Measurements from ENCODE around the gene SH3RF1. TPM values are rescaled to one million over a fixed set of nuclear protein-coding genes. Genes with fewer than 3 reads are reported as not detected.

SH3RF1 gene
- total and polyA plus RNA-seq, 2 of the 13 experiments (the other 11 are each of a cell fraction or from before 2014, with no cell fraction given), result 3.1 to 3.2 TPM

GRCh38 chr4:169263791-169264392, 6.9 kb downstream of the SH3RF1 start (continued):
- TF ChIP-seq SMARCC2 (IDR thresholded peaks at IDR 0.05) (no peak), NBN (conservative IDR thresholded peaks at IDR 0.05) (no peak), ADNP (CRISPR knock-in tag; IDR thresholded peaks at IDR 0.05) (no peak)

- Histone ChIP-seq H2AFZ (ENCODE audit: low read length) (no peak overlapping the region), H3K27me3 (ENCODE audit: control insufficient read depth in 1 of 2, insufficient read depth in 2 of 2, low read length in 2 of 2) (no peaks in the 10 kb centered on the region), H3K4me2 (ENCODE audit: low read depth, low read length) (no peak overlapping the region), H3K36me3 (replicated peaks in 1 of 2; ENCODE audit: control insufficient read depth in 1 of 2, insufficient read depth in 2 of 2, low read length in 2 of 2) (peaks cover 4 to 5% of the 10 kb centered on the region in 2 experiments; a peak in 3 of 5 replicates), H4K20me1 (ENCODE audit: insufficient read depth, low read length) (no peaks in the 10 kb centered on the region), H3K79me2 (ENCODE audit: insufficient read depth, low read length) (peaks cover 15% of the 10 kb centered on the region), H3K4me1 (ENCODE audit: insufficient read depth, low read length) (peaks cover 33% of the 10 kb centered on the region), H3K9ac (ENCODE audit: insufficient read depth, low read depth, low read length) (no peak overlapping the region), H3K9me3 (ENCODE audit: low read length) (no peaks in the 10 kb centered on the region), H3K4me3 (replicated peaks in 1 of 3; ENCODE audit: insufficient read depth in 1 of 3, low read depth in 2 of 3, low read length in 3 of 3) (no peak overlapping the region), H3K27ac (ENCODE audit: extremely low read length, insufficient read depth, low read length) (no peak overlapping the region)
- intact Hi-C loops (cut with micrococcal nuclease; ENCODE audit: unreplicated experiment) (no loop called here), in situ Hi-C loops (cut with HindIII; ENCODE audit: extremely low pct_ligation_motif_present, low pct_unique_long_range_greater_than_20kb) (no loop called here)
- WGBS (ENCODE audit: low lambda C conversion rate), result 93% methylated on average over 6 of the region's 6 CpGs
- ChIA-PET CTCF (ENCODE audit: low intra/inter-chr PET ratio, low total read pairs) (no interaction called here), POLR2A (interaction anchor here (1.0 kb wide), 1 partner anchor 9 kb away, joined by 4 read pairs; no protein-coding TSS in a partner anchor)
- BruUV-seq (replicated peaks), result no TSS peak
- FAIRE-seq (no peak), ATAC-seq (no peak; the same call in 2 of the 3 replicates), DNase-seq (ENCODE audit: low spot score) (no peak)
- TF ChIP-seq TRIM24 (CRISPR knock-in tag; IDR thresholded peaks at IDR 0.05) (no peak), RARA (CRISPR knock-in tag; IDR thresholded peaks at IDR 0.05) (no peak), EEA1 (CRISPR knock-in tag; IDR thresholded peaks at IDR 0.05; ENCODE audit: borderline replicate concordance) (no peak), ZNF207 (IDR thresholded peaks at IDR 0.05; ENCODE audit: borderline replicate concordance) (no peak), SP5 (CRISPR knock-in tag; IDR thresholded peaks at IDR 0.05; ENCODE audit: borderline replicate concordance, low read depth) (no peak), UBTF (CRISPR knock-in tag; IDR thresholded peaks at IDR 0.05) (no peak), ZNF441 (CRISPR knock-in tag; IDR thresholded peaks at IDR 0.05; ENCODE audit: borderline replicate concordance) (no peak), RNF2 (conservative IDR thresholded peaks at IDR 0.05; ENCODE audit: low read depth) (no peak), ZNF567 (CRISPR knock-in tag; IDR thresholded peaks at IDR 0.05; ENCODE audit: borderline replicate concordance) (no peak), MEIS2 (CRISPR knock-in tag; IDR thresholded peaks at IDR 0.05) (no peak), RBFOX2 (IDR thresholded peaks at IDR 0.05; ENCODE audit: low read depth, low read length) (no peak), HMGXB3 (CRISPR knock-in tag; IDR thresholded peaks at IDR 0.05; ENCODE audit: borderline replicate concordance) (no peak), ATF7 (IDR thresholded peaks at IDR 0.05) (no peak), ATF7 (CRISPR knock-in tag; IDR thresholded peaks at IDR 0.05) (no peak), ZNF160 (CRISPR knock-in tag; IDR thresholded peaks at IDR 0.05) (no peak), TMF1 (CRISPR knock-in tag; IDR thresholded peaks at IDR 0.05; ENCODE audit: low read depth) (no peak)
Observed at GRCh38 chr4:169260217-169260866, 10.4 kb downstream of the SH3RF1 start.

Measured in HepG2 (cell line).